ENCODE data around the gene USP5. TPM values are rescaled to one million over a fixed set of nuclear protein-coding genes. Genes with fewer than 3 reads are reported as not detected.
"Not testable (repeated sequence)": the region's sequence is repeated elsewhere in the genome, so short reads cannot be mapped to it uniquely, and the experiment has no call there.

Gene USP5
- total RNA-seq, 1 experiment from 2014 or later = 107 TPM

DNA sequence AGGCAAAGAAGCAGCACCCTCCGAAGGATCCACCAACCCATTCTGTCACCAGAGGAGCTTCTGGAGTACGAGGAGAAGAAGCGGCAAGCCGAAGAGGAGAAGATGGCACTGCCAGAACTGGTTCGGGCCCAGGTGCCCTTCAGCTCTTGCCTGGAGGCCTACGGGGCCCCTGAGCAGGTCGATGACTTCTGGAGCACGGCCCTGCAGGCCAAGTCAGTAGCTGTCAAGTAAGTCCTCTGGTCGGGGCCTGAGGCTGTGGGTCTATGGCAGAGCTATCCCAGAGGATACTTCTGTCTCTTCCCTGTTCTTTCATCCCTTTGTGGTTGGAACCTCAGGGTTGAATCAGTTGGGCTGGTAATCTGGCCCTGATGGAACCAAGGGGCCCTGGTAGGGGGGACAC, 9.4 kb downstream of the USP5 start:
- Histone ChIP-seq H2AFZ (ENCODE audit: low read length) (no peak overlapping the region), H3K36me3 (ENCODE audit: low read depth, low read length) (peaks cover 30% of the 10 kb centered on the region), H3K9me2 (replicated peaks; ENCODE audit: low read length) (no peaks in the 10 kb centered on the region), H3K27ac (ENCODE audit: low read length) (no peak overlapping the region), H4K20me1 (ENCODE audit: low read length) (no peaks in the 10 kb centered on the region), H3K4me1 (ENCODE audit: insufficient read depth, low read length) (peaks cover under 1% of the 10 kb centered on the region; the same call in 1 of the 2 replicates), H3K27me3 (ENCODE audit: low read length) (no peaks in the 10 kb centered on the region), H3K4me2 (ENCODE audit: low read length) (no peak overlapping the region), H3K79me2 (ENCODE audit: low read length) (no peaks in the 10 kb centered on the region), H3K9ac (ENCODE audit: low read length) (no peak overlapping the region), H3K4me3 (ENCODE audit: low read length) (no peak overlapping the region), H3F3A (ENCODE audit: low read length, unreplicated experiment) (no peaks in the 10 kb centered on the region), H3K9me3 (ENCODE audit: low read length) (no peaks in the 10 kb centered on the region)
- DNase-seq (no peak), ATAC-seq (no peak)
- TF ChIP-seq EZH2 (IDR thresholded peaks at IDR 0.05; ENCODE audit: low read length, unreplicated experiment) = no peak
- no peak for TF ChIP-seq CTCF (conservative IDR thresholded peaks at IDR 0.05; ENCODE audit: low read depth, low read length)
- no peak for TF ChIP-seq EZH2phosphoT487 (IDR thresholded peaks at IDR 0.05; ENCODE audit: borderline replicate concordance, low read length)
- intact Hi-C loops (cut with micrococcal nuclease) = no loop called here
- ChIA-PET CTCF (interaction anchor here (0.6 kb wide), 1 partner anchor 11 kb away, joined by 5 read pairs; no protein-coding TSS in a partner anchor), POLR2A (ENCODE audit: unreplicated experiment) (no interaction called here)
- no TSS peak for BruUV-seq (replicated peaks)

GRCh38 chr12:6863033-6863432, 11.1 kb downstream of the USP5 start:
- no peak for ATAC-seq
- Histone ChIP-seq H3K9me2 (replicated peaks; ENCODE audit: low read length) (no peaks in the 10 kb centered on the region), H3K4me2 (ENCODE audit: low read length) (no peak overlapping the region), H3K27ac (ENCODE audit: low read length) (no peak overlapping the region), H3K27me3 (ENCODE audit: low read length) (no peaks in the 10 kb centered on the region), H3F3A (ENCODE audit: low read length, unreplicated experiment) (no peaks in the 10 kb centered on the region), H3K4me1 (ENCODE audit: insufficient read depth, low read length) (peaks cover 8% of the 10 kb centered on the region; the same call in 1 of the 2 replicates), H4K20me1 (ENCODE audit: low read length) (peaks cover under 1% of the 10 kb centered on the region), H3K36me3 (ENCODE audit: low read depth, low read length) (peaks cover 16% of the 10 kb centered on the region), H3K4me3 (ENCODE audit: low read length) (no peak overlapping the region), H2AFZ (ENCODE audit: low read length) (no peak overlapping the region), H3K9me3 (ENCODE audit: low read length) (no peaks in the 10 kb centered on the region), H3K79me2 (ENCODE audit: low read length) (peaks cover 7% of the 10 kb centered on the region), H3K9ac (ENCODE audit: low read length) (no peak overlapping the region)
- ChIA-PET CTCF (no interaction called here), POLR2A (ENCODE audit: unreplicated experiment) (no interaction called here)
- BruUV-seq (replicated peaks) = no TSS peak
- no peak for TF ChIP-seq CTCF (conservative IDR thresholded peaks at IDR 0.05; ENCODE audit: low read depth, low read length)
- TF ChIP-seq EZH2phosphoT487 (IDR thresholded peaks at IDR 0.05; ENCODE audit: borderline replicate concordance, low read length) = no peak
- no peak for TF ChIP-seq EZH2 (IDR thresholded peaks at IDR 0.05; ENCODE audit: low read length, unreplicated experiment)
- intact Hi-C loops (cut with micrococcal nuclease) = no loop called here
- no peak for DNase-seq

GRCh38 chr12:6863586-6864321, 11.8 kb downstream of the USP5 start:
- no TSS peak for BruUV-seq (replicated peaks)
- no peaks in the 10 kb centered on the region for H3K9me2 ChIP-seq (replicated peaks; ENCODE audit: low read length)
- peaks cover 15% of the 10 kb centered on the region for H3K79me2 ChIP-seq (ENCODE audit: low read length)
- CTCF ChIA-PET = no interaction called here
- no peak for DNase-seq
- intact Hi-C loops (cut with micrococcal nuclease) = no loop called here
- TF ChIP-seq EZH2phosphoT487 (IDR thresholded peaks at IDR 0.05; ENCODE audit: borderline replicate concordance, low read length) (no peak), CTCF (conservative IDR thresholded peaks at IDR 0.05; ENCODE audit: low read depth, low read length) (no peak), EZH2 (IDR thresholded peaks at IDR 0.05; ENCODE audit: low read length, unreplicated experiment) (no peak)
- peaks cover 15% of the 10 kb centered on the region for H3K36me3 ChIP-seq (ENCODE audit: low read depth, low read length)
- H3K27ac ChIP-seq (ENCODE audit: low read length) = no peak overlapping the region
- H3K9ac ChIP-seq (ENCODE audit: low read length) = no peak overlapping the region
- no peak overlapping the region for H3K4me2 ChIP-seq (ENCODE audit: low read length)
- H3K4me3 ChIP-seq (ENCODE audit: low read length) = no peak overlapping the region
- ATAC-seq = no peak
- POLR2A ChIA-PET (ENCODE audit: unreplicated experiment) = no interaction called here
- H3K4me1 ChIP-seq (ENCODE audit: insufficient read depth, low read length) = peaks cover 9% of the 10 kb centered on the region
- peaks cover 8% of the 10 kb centered on the region for H4K20me1 ChIP-seq (ENCODE audit: low read length)
- no peak overlapping the region for H2AFZ ChIP-seq (ENCODE audit: low read length)
- no peaks in the 10 kb centered on the region for H3K27me3 ChIP-seq (ENCODE audit: low read length)
- H3F3A ChIP-seq (ENCODE audit: low read length, unreplicated experiment) = no peaks in the 10 kb centered on the region
- no peaks in the 10 kb centered on the region for H3K9me3 ChIP-seq (ENCODE audit: low read length)

GRCh38 chr12:6865307-6865706, 13.4 kb downstream of the USP5 start:
- H3K4me2 ChIP-seq (ENCODE audit: low read length); H3K9me3 ChIP-seq (ENCODE audit: low read length); H3K4me3 ChIP-seq (ENCODE audit: low read length); CTCF ChIA-PET; H3K9ac ChIP-seq (ENCODE audit: low read length); H3F3A ChIP-seq (ENCODE audit: low read length, unreplicated experiment); H3K27ac ChIP-seq (ENCODE audit: low read length); H3K27me3 ChIP-seq (ENCODE audit: low read length); H2AFZ ChIP-seq (ENCODE audit: low read length); H3K9me2 ChIP-seq (replicated peaks; ENCODE audit: low read length); ATAC-seq; BruUV-seq (replicated peaks); POLR2A ChIA-PET (ENCODE audit: unreplicated experiment); DNase-seq: not testable (repeated sequence)
- Histone ChIP-seq H3K79me2 (ENCODE audit: low read length) (peaks cover 28% of the 10 kb centered on the region), H3K4me1 (ENCODE audit: insufficient read depth, low read length) (peaks cover 22% of the 10 kb centered on the region), H3K36me3 (ENCODE audit: low read depth, low read length) (peaks cover 27% of the 10 kb centered on the region), H4K20me1 (ENCODE audit: low read length) (peaks cover 21% of the 10 kb centered on the region)
- intact Hi-C loops (cut with micrococcal nuclease) = loop anchor here (5.0 kb wide), 1 partner anchor 62 kb away; the partner anchor contains the start of gene ATN1

Data from PC-3 (cell line).